H9 (cell line): ENCODE measurements around the gene CASK. TPM values are rescaled to one million over a fixed set of nuclear protein-coding genes. Genes with fewer than 3 reads are reported as not detected.

ENCODE experiments used
- DNase-seq: peaks from one replicate; pipeline ENCODE4 v3.0.0-alpha.2; 2017
- H2AFZ ChIP-seq: one replicate; pipeline ENCODE4 v1.6.1; 2013; ENCODE audit warnings: mild to moderate bottlenecking, low read length, control low read depth, moderate library complexity
- H2AK5ac ChIP-seq: 2 replicates; pipeline ENCODE4 v1.6.1; 2013; ENCODE audit warnings: low read length, control low read depth, mixed read lengths; ENCODE audit not compliant: insufficient read length
- H2BK120ac ChIP-seq: one replicate; pipeline ENCODE4 v1.6.1; 2013; ENCODE audit warnings: low read depth, mild to moderate bottlenecking, low read length, control low read depth, inconsistent platforms; ENCODE audit not compliant: poor library complexity, severe bottlenecking
- H2BK12ac ChIP-seq: 2 replicates; pipeline ENCODE4 v1.6.1; 2013; ENCODE audit warnings: low read length, control low read depth, mixed read lengths, low read depth; ENCODE audit not compliant: insufficient read length
- H2BK15ac ChIP-seq: 2 replicates; pipeline ENCODE4 v1.6.1; 2013; ENCODE audit warnings: low read depth, low read length, control low read depth
- H2BK20ac ChIP-seq: one replicate; pipeline ENCODE4 v1.6.1; 2013; ENCODE audit warnings: low read depth, mild to moderate bottlenecking, low read length, control low read depth, inconsistent platforms; ENCODE audit not compliant: poor library complexity, severe bottlenecking
- H2BK5ac ChIP-seq: 2 replicates; pipeline ENCODE4 v1.6.1; 2013; ENCODE audit warnings: low read length, control low read depth, mixed read lengths; ENCODE audit not compliant: insufficient read length
- H3K14ac ChIP-seq: 2 replicates; pipeline ENCODE4 v1.6.1; 2013; ENCODE audit warnings: low read length, control low read depth; ENCODE audit not compliant: insufficient read depth
- H3K18ac ChIP-seq: 2 replicates; pipeline ENCODE4 v1.6.1; 2013; ENCODE audit warnings: low read depth, mild to moderate bottlenecking, mixed read lengths, low read length, control low read depth; ENCODE audit not compliant: insufficient read length
- H3K23ac ChIP-seq: 2 replicates; pipeline ENCODE4 v1.6.1; 2013; ENCODE audit warnings: low read length, control low read depth, mixed read lengths, low read depth; ENCODE audit not compliant: insufficient read length
- H3K23me2 ChIP-seq: 2 replicates; pipeline ENCODE4 v1.6.1; 2013; ENCODE audit warnings: low read depth, mild to moderate bottlenecking, mixed read lengths, low read length, control low read depth; ENCODE audit not compliant: insufficient read length, poor library complexity, severe bottlenecking
- H3K27ac ChIP-seq: 2 replicates; pipeline ENCODE4 v1.5.1; 2013; ENCODE audit warnings: low read length, control low read depth, mixed read lengths, low read depth; ENCODE audit not compliant: insufficient read length
- H3K27me3 ChIP-seq: 2 replicates; pipeline ENCODE4 v1.6.1; 2013; ENCODE audit warnings: low read length, control low read depth, inconsistent platforms; ENCODE audit not compliant: insufficient read depth
- H3K4ac ChIP-seq: 2 replicates; pipeline ENCODE4 v1.6.1; 2013; ENCODE audit warnings: low read depth, mild to moderate bottlenecking, control low read depth, inconsistent platforms, low read length, moderate library complexity
- H3K4me1 ChIP-seq: 2 replicates; pipeline ENCODE4 v1.6.1; 2013; ENCODE audit warnings: low read length, control low read depth, inconsistent platforms; ENCODE audit not compliant: insufficient read depth
- H3K4me2 ChIP-seq: 2 replicates; pipeline ENCODE4 v1.6.1; 2013; ENCODE audit warnings: low read length, control low read depth, mixed read lengths; ENCODE audit not compliant: insufficient read length, insufficient read depth
- H3K56ac ChIP-seq: 2 replicates; pipeline ENCODE4 v1.6.1; 2013; ENCODE audit warnings: low read depth, mild to moderate bottlenecking, mixed read lengths, low read length, control low read depth; ENCODE audit not compliant: insufficient read length
- H3K79me1 ChIP-seq: 2 replicates; pipeline ENCODE4 v1.6.1; 2013; ENCODE audit warnings: low read depth, mild to moderate bottlenecking, moderate library complexity, low read length, control low read depth, inconsistent platforms; ENCODE audit not compliant: insufficient read depth, poor library complexity, severe bottlenecking
- H3K79me2 ChIP-seq: 2 replicates; pipeline ENCODE4 v1.6.1; 2013; ENCODE audit warnings: low read length, control low read depth, inconsistent platforms; ENCODE audit not compliant: insufficient read depth
- H3K9ac ChIP-seq: 2 replicates; pipeline ENCODE4 v1.6.1; 2013; ENCODE audit warnings: low read length, control low read depth, mixed read lengths; ENCODE audit not compliant: insufficient read length; ENCODE audit errors: extremely low read depth
- H3K9me3 ChIP-seq: one replicate; pipeline ENCODE4 v1.6.1; 2013; ENCODE audit warnings: low read depth, low read length, inconsistent platforms; ENCODE audit not compliant: control insufficient read depth
- H3T11ph ChIP-seq: one replicate; pipeline ENCODE4 v1.6.1; 2013; ENCODE audit warnings: mild to moderate bottlenecking, low read length, control low read depth, inconsistent platforms
- H4K20me1 ChIP-seq: one replicate; pipeline ENCODE4 v1.6.1; 2013; ENCODE audit not compliant: control insufficient read depth, insufficient read length, insufficient read depth
- H4K5ac ChIP-seq: 2 replicates; pipeline ENCODE4 v1.6.1; 2013; ENCODE audit warnings: low read depth, mild to moderate bottlenecking, mixed read lengths, low read length, control low read depth; ENCODE audit not compliant: insufficient read length
- H4K8ac ChIP-seq: replicated peaks from 2 replicates; pipeline ENCODE4 v1.6.1; 2013; ENCODE audit warnings: low read length, control low read depth, mixed read lengths, low read depth; ENCODE audit not compliant: insufficient read length
- H4K91ac ChIP-seq: 2 replicates; pipeline ENCODE4 v1.6.1; 2013; ENCODE audit warnings: low read depth, mild to moderate bottlenecking, moderate library complexity, mixed read lengths, low read length, control low read depth; ENCODE audit not compliant: insufficient read length
- H3K27ac Mint-ChIP-seq, 3 experiments: 2 replicates in 2 of 3; 3 replicates in 1 of 3; pipeline ENCODE4 v1.8.0; 2020 to 2021; ENCODE audit warnings: mixed read lengths in 3 of 3, mild to moderate bottlenecking in 1 of 3, moderate library complexity in 1 of 3
- H3K27me3 Mint-ChIP-seq: 2 replicates; pipeline ENCODE4 v1.8.0; 2021; ENCODE audit warnings: low read depth, mild to moderate bottlenecking, moderate library complexity, mixed read lengths
- H3K36me3 Mint-ChIP-seq, 3 experiments: 2 replicates in 2 of 3; 3 replicates in 1 of 3; pipeline ENCODE4 v1.8.0; 2020 to 2021; ENCODE audit warnings: low read depth in 3 of 3, mixed read lengths in 3 of 3; ENCODE audit not compliant: insufficient read depth in 1 of 3
- H3K4me1 Mint-ChIP-seq, 2 experiments: 2 replicates each; pipeline ENCODE4 v1.8.0; 2020; ENCODE audit warnings: mixed read lengths in 2 of 2
- H3K4me3 Mint-ChIP-seq, 2 experiments: 2 replicates in 1 of 2; 3 replicates in 1 of 2; pipeline ENCODE4 v1.8.0; 2020 to 2021; ENCODE audit warnings: mild to moderate bottlenecking in 2 of 2, mixed read lengths in 2 of 2, moderate library complexity in 1 of 2
- H3K9me3 Mint-ChIP-seq, 2 experiments: 2 replicates in 1 of 2; 3 replicates in 1 of 2; pipeline ENCODE4 v1.8.0; 2020; ENCODE audit warnings: mild to moderate bottlenecking in 2 of 2, mixed read lengths in 2 of 2, moderate library complexity in 1 of 2
- CTCF ChIP-seq: fragments of 200-600 bp; sonication (generic); conservative IDR thresholded peaks from 3 replicates; pipeline ENCODE4 v1.8.0; 2021; ENCODE audit warnings: antibody characterized with exemption, mild to moderate bottlenecking
- WGBS: extraction: QIAGEN DNeasy Blood & Tissue Kit; methylation state at CpG from one replicate; pipeline ENCODE4 v1.1.7; 2013; ENCODE audit warnings: missing lambda C conversion rate, low lambda C conversion rate, mixed read lengths; ENCODE audit not compliant: insufficient read length; ENCODE audit errors: extremely low coverage; 5-methylcytosine and 5-hydroxymethylcytosine counted together
- total RNA-seq: library from RNA; stranded (reverse); gene quantifications from 2 replicates; pipeline ENCODE4 v1.2.1, GENCODE V29; 2021

CASK gene
- total RNA-seq, 1 experiment from 2014 or later, result 44.1 TPM

GRCh38 chrX:41603596-41603995, 319.8 kb downstream of the CASK start:
- no peak overlapping the region for H2BK120ac ChIP-seq
- no peaks in the 10 kb centered on the region for H3K23me2 ChIP-seq
- no peak overlapping the region for H3K23ac ChIP-seq
- no peak overlapping the region for H3K4me2 ChIP-seq
- H3K56ac ChIP-seq, result no peak overlapping the region
- no peak overlapping the region for H2BK15ac ChIP-seq
- Mint-ChIP-seq H3K36me3 (peaks cover 2 to 11% (median 5%) of the 10 kb centered on the region in 3 experiments; a peak in 5 of 7 replicates), H3K9me3 (peaks cover 28 to 33% of the 10 kb centered on the region in 2 experiments; a peak in 4 of 5 replicates), H3K27ac (peak overlapping the region in 1 of 3 experiments; percentile 62; a peak in 2 of 7 replicates), H3K4me3 (no peak overlapping the region), H3K27me3 (no peaks in the 10 kb centered on the region), H3K4me1 (peaks cover 28 to 30% of the 10 kb centered on the region in 2 experiments)
- H3K9ac ChIP-seq, result no peak overlapping the region
- no peak overlapping the region for H3K14ac ChIP-seq
- H3K79me2 ChIP-seq, result no peaks in the 10 kb centered on the region
- no peak overlapping the region for H3T11ph ChIP-seq
- H3K4ac ChIP-seq, result no peak overlapping the region
- H3K4me1 ChIP-seq, result peaks cover 14% of the 10 kb centered on the region; the same call in 1 of the 2 replicates
- no peaks in the 10 kb centered on the region for H3K9me3 ChIP-seq
- H2AFZ ChIP-seq, result no peak overlapping the region
- H3K27me3 ChIP-seq, result no peaks in the 10 kb centered on the region
- no peak overlapping the region for H2BK5ac ChIP-seq
- WGBS, result no CpG with 5 or more reads among the region's 1 CpG
- no peaks in the 10 kb centered on the region for H4K20me1 ChIP-seq
- no peak overlapping the region for H3K27ac ChIP-seq
- no peak overlapping the region for H4K91ac ChIP-seq
- no peak overlapping the region for H3K18ac ChIP-seq
- H2BK20ac ChIP-seq, result no peak overlapping the region
- no peak for DNase-seq
- no peak overlapping the region for H4K5ac ChIP-seq
- H2AK5ac ChIP-seq, result no peak overlapping the region
- no peak overlapping the region for H4K8ac ChIP-seq
- H2BK12ac ChIP-seq, result no peak overlapping the region
- H3K79me1 ChIP-seq, result no peaks in the 10 kb centered on the region
- no peak for TF ChIP-seq CTCF
